SIG-M5 (cell line): ENCODE measurements around the gene PPP2R3C.
"Not testable (repeated sequence)": the region's sequence is repeated elsewhere in the genome, so short reads cannot be mapped to it uniquely, and the experiment has no call there.

ENCODE experiments used
- DNase-seq: peaks from one replicate; lab custom pipeline; 2025; lab: John Stamatoyannopoulos, UW

PPP2R3C gene

DNA sequence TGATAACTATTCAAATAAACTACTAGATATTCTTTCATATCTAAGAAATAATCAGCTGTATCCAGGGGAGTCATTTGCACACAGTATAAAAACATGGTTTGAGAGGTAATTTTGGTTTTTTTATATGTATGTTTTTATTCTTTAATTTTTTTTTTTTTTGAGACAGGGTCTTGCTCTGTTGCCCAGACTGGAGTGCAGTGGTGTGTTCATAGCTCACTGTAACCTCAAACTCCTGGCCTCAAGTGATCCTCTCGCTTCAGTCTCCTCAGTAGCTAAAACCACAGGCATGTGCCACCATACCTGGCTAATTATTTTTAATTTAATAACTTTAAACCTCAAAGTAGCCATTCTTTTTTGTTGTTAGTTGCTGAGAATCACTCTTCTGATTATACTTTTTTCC lies 2.3 kb upstream of the PPP2R3C start:
- no peak for DNase-seq

GRCh38 chr14:35123388-35123703 lies 1.6 kb upstream of the PPP2R3C start:
- no peak for DNase-seq

DNA sequence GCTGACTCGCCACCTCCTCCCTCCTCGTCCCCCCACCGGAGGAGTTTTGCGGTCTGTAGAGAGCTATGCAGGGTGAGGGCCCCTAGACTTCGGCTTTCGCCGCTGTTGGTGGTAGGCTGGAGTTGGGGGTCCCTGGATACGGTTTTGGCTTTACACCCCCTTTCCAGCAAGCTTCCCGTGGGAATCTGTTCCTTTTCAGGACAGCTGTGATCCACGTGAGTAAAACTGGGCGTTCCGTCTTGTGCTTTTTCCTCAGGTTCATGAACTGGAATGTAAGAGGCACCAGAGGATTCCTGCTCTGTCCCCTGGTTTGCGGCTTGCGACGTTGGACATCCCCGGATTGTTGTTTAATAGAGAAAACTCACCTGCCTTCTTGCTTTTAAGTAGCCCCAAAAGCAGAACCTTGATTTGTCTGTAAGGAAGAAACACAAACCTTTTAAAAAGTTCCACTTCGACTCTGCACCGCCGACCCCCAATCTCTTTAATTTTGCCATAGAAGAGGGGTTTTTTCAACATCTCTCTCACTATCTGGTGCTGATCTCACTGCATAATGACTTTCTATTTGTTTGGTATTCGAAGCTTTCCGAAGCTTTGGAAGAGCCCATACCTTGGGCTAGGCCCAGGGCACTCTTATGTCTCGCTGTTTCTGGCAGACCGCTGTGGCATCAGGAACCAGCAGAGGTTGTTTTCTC lies 1.1 kb upstream of the PPP2R3C start:
- no peak for DNase-seq

DNA sequence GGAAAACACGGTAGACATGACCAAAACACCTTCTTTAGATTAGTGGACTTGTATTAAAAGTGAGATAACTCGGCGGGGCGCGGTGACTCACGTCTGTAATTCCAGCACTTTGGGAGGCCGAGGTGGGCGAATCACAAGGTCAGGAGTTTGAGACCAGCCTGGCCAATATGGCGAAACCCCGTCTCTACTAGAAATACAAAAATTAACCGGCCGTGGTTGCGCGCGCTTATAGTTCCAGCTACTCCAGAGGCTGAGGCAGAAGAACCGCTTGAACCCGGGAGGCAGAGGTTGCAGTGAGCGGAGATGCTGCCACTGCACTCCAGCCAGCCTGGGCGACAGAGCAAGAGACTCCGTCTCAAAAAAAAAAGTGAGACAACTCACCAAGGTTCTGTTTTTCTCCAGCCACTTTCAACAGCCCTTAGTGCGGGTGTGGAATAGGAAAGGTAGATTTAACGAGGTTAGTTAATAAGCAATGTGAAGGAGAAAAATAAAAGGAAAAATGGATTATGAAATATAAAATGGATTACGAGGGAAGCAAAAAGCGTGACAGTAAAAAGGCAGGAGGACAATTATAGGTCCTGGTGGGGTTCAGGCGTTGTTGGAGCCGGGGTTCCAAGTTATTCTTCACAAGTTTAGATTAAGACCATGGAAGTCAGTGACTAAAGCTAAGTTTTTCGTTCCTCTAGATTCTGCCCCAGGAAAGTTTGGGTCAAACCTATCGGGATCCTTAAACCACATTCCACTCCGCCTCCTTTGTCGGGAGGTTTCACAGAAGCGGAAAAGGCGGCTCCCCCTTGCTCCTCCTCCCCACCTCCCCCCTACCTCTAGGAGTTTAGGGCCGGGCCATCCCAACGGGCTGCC lies 534 bp downstream of the PPP2R3C start:
- DNase-seq, result no peak

DNA sequence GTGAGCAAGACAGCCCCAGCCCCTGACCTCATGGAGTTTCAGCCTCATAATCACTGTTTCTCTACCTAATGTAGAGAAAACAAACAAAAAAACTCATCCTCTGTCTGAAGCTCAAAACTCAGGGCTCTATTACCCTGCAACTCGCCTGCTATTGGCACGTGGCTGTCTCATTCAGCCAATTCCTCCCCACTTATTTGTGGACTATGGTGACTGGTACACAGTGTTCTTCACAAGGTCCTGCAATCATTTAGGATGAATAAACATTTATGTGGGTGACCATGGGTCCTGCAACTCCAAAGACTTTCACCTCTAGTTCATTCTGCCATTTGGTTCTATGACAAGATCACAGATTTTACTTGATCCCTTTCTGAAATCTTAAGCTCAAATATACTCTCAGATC lies 4.7 kb downstream of the PPP2R3C start:
- DNase-seq, result no peak

- no peak for DNase-seq
Measured at GRCh38 chr14:35116242-35116641, 5.5 kb downstream of the PPP2R3C start.

DNA sequence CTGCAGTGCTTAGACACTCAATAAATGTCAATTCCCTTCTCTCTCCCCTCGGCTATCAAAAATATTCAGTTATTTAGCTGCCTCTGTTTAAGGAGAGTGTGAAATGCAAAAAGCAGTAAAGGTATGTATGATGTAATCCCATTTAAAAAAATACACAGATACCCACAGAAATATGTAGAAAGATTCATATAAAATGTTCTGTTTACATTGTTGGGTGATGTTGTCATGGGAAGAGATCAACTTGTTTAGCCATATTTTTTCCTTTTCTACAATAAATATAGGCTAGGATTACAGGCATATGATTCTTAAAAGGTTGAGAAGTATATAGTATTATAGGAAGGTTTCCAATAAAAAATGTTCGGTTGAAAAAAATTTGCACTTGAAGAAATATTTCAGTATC lies 7.8 kb downstream of the PPP2R3C start:
- DNase-seq, result no peak

DNA sequence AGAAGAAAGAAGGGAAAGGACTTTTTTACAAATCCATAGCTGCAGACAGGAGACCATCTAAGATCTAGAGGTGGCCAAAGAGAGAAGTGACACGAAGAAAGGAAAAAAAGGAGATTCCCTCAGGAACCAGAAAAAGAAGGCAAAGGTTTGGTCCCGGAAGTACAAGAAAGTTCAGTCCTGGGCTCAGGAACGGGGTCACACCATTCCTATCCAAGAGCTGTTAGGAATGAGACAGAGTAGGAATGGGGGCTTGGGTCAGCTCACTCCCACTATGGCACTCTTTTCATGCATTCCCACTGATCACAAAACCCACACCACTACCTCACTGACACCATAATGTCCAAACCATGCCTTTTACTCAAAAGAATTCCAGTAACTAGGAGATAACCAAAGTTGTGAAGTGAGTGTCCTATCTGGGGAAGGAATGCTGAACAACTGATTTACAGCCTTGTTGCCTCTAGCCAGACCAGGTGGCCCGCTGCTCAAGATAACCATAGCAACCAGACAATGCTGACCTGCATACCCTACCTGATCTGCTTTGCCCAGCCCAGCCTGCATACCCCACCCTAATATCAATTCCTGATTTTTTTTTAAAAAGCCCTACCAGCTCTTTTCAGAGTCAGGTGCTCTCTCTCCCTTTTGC lies 8.4 kb downstream of the PPP2R3C start:
- DNase-seq, result no peak

DNA sequence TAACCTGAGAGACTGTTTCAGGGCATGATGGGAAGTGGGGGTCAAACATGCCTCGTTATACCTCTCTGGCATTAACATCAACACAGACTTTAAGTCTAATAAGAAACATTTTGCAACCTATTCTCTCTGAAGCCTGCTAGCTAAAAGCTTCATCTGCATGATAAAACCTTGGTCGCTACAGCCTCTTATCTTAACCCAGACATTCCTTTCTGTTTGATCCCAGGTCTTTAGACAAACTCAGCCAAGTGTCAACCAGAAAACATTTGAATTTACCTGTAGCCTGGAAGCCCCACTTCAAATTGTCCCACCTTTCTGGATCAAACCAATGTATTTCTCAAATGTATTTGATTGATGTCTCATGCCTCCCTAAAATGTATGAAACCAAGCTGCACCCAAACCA lies 9.1 kb downstream of the PPP2R3C start:
- DNase-seq, result no peak

DNA sequence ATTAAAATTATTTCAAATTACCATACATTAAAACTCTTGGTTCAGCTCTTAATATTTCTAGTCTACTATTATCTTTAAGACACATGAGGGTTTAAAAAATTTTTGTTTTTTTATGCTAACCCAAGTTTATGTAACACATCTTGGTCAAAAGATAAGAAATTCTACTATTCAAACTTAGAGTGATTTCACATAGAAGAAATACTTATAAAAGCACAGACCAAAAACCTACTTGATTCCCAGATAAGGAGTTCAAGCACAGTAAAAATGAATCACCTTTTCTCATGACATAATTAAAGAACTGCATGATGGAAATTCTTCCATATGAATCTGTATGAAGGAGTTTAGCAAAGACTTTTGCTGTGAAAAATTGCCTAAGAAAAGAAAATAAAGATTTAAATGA lies 13.9 kb downstream of the PPP2R3C start:
- no peak for DNase-seq

- DNase-seq, result not testable (repeated sequence)
Measured at GRCh38 chr14:35094645-35095044, 27.1 kb downstream of the PPP2R3C start.

GRCh38 chr14:35088514-35088913 lies 33.3 kb downstream of the PPP2R3C start:
- no peak for DNase-seq

DNA sequence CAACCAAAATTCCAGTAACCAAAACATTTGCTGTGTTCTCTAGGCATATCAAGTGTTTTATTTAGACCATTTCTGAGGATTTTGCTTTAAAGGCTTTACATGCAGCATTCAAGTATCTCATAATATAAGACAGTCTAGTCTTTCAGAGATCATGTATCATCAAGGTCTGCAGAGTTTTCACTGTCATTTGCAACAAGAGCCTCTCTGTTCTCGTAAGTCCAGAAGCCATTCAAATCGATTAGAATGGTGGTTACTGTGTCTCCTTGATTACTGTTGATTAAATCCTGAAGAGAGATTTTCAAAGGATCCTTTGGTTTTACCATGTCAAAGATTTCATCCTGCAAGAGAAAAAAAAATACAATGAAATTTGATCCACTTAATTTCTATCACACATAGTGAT lies 36.3 kb downstream of the PPP2R3C start:
- no peak for DNase-seq

DNA sequence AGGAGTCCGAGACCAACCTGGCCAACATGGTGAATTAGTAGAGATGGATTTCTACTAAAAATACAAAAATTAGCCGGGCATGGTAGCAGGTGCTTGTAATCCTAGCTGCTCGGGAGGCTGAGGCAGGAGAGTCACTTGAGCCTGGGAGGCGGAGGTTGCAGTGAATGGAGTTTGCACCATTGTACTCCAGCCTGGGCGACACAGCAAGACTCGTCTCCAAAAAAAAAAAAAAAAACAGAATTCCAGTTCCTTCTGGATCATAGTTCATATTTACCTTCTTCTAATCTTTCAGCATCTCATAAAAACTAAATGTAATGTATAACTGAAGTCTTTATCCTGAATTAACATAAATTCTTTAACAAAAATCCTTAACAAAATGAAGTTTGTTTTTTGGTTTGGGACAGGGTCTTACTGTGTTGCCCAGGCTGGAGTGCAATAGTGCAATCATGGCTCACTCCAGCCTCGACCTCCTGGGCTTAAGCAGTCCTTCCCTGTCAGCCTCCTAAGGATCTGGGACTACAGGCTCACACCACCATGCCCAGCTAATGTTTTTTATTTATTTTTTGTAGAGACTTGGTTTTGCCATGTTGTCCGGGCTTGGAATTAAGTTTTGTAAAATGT lies 38.1 kb downstream of the PPP2R3C start:
- DNase-seq, result no peak

GRCh38 chr14:35079742-35080141 lies 42.0 kb downstream of the PPP2R3C start:
- no peak for DNase-seq

GRCh38 chr14:35078082-35078481 lies 43.7 kb downstream of the PPP2R3C start:
- DNase-seq, result no peak

- no peak for DNase-seq
Measured at GRCh38 chr14:35073486-35073885, 48.3 kb downstream of the PPP2R3C start.

DNA sequence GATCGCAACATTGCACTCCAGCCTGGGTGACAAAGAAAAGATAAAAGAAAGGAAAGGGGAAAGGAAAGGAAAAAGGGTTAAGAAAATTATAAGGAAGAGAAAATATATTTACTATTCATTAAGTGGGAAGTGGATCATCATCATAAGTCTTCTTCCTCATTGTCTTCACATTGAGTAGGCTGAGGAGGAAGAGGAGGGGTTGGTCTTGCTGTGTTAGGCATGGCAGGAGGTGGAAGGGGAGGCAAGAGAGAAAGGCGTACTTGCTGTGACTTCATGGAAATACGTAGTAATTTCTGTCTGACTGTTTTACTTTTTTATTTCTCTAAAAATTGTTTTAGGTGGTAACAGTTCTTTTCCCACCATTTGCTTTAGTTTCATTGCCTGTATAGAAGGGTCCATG lies 49.6 kb downstream of the PPP2R3C start:
- no peak for DNase-seq

- no peak for DNase-seq
Measured at GRCh38 chr14:35068238-35069012, 53.4 kb downstream of the PPP2R3C start.

DNA sequence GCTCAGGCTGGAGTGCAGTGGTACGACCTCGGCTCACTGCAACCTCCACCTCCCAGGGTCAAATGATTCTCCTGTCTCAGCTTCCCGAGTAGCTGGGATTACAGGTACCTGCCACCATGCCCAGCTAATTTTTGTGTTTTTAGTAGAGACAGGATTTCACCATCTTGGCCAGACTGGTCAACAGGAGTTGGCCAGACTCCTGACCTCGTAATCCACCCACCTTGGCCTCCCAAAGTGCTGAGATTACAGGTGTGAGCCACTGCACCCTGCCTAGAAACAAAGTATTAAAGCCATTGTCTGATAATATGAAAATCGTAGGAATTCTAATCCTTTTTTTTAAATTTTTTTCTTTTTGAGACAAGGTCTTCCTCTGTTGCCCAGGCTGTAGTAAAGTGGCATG lies 56.1 kb downstream of the PPP2R3C start:
- not testable (repeated sequence) for DNase-seq

GRCh38 chr14:35061113-35061791 lies 60.5 kb downstream of the PPP2R3C start:
- DNase-seq, result not testable (repeated sequence)
